ENCODE data around the gene CCDC18. TPM values are rescaled to one million over a fixed set of nuclear protein-coding genes. Genes with fewer than 3 reads are reported as not detected.
"Not testable (repeated sequence)": the region's sequence is repeated elsewhere in the genome, so short reads cannot be mapped to it uniquely, and the experiment has no call there.

The CCDC18 gene
- total RNA-seq, 4 donors from 2014 or later: 1.4 to 4.6 (median 1.8) TPM

- WGBS: 80% methylated on average over 8 of the region's 8 CpGs
- DNase-seq (ENCODE audit: extremely low spot score): no peak
- intact Hi-C loops (cut with DNase I): no loop called here
- H3K27me3 ChIP-seq: no peaks in the 10 kb centered on the region
- H3K27ac ChIP-seq (replicated peaks in 1 of 4): no peak overlapping the region
- peaks cover 0 to 3% (median 0%) of the 10 kb centered on the region in 4 donors for H3K9me3 ChIP-seq
- no peak for TF ChIP-seq POLR2A (IDR thresholded peaks at IDR 0.05; ENCODE audit: low read depth)
- TF ChIP-seq POLR2AphosphoS5 (IDR thresholded peaks at IDR 0.05): no peak
- TF ChIP-seq CTCF (IDR thresholded peaks at IDR 0.05): no peak
- TF ChIP-seq EP300 (IDR thresholded peaks at IDR 0.05): no peak
- H3K4me1 ChIP-seq: no peaks in the 10 kb centered on the region
- H3K4me3 ChIP-seq: no peak overlapping the region
- peaks cover 0 to 9% (median 0%) of the 10 kb centered on the region in 4 donors for H3K36me3 ChIP-seq
Measured at GRCh38 chr1:93255222-93256079, 74.9 kb downstream of the CCDC18 start.

- DNase-seq (ENCODE audit: extremely low spot score): no peak
- intact Hi-C loops (cut with DNase I): no loop called here
- Histone ChIP-seq H3K9me3 (peaks cover 0 to 3% (median 0%) of the 10 kb centered on the region in 4 donors), H3K27me3 (no peaks in the 10 kb centered on the region), H3K27ac (replicated peaks in 1 of 4) (no peak overlapping the region), H3K4me1 (no peaks in the 10 kb centered on the region), H3K36me3 (peaks cover 0 to 9% (median 0%) of the 10 kb centered on the region in 4 donors), H3K4me3 (no peak overlapping the region)
- WGBS: 91% methylated on average over 2 of the region's 2 CpGs
- TF ChIP-seq POLR2A (IDR thresholded peaks at IDR 0.05; ENCODE audit: low read depth) (no peak), CTCF (IDR thresholded peaks at IDR 0.05) (no peak), EP300 (IDR thresholded peaks at IDR 0.05) (no peak), POLR2AphosphoS5 (IDR thresholded peaks at IDR 0.05) (no peak)
Measured at GRCh38 chr1:93256433-93256832, 75.9 kb downstream of the CCDC18 start.

GRCh38 chr1:93257889-93258288, 77.4 kb downstream of the CCDC18 start:
- DNase-seq (ENCODE audit: extremely low spot score): no peak
- Histone ChIP-seq H3K4me3 (no peak overlapping the region), H3K9me3 (peaks cover 0 to 5% (median 3%) of the 10 kb centered on the region in 4 donors), H3K4me1 (no peaks in the 10 kb centered on the region), H3K36me3 (peaks cover 5 to 9% (median 8%) of the 10 kb centered on the region in 4 donors), H3K27ac (replicated peaks in 1 of 4) (no peak overlapping the region), H3K27me3 (no peaks in the 10 kb centered on the region)
- TF ChIP-seq POLR2A (IDR thresholded peaks at IDR 0.05; ENCODE audit: low read depth) (no peak), CTCF (IDR thresholded peaks at IDR 0.05) (no peak), EP300 (IDR thresholded peaks at IDR 0.05) (no peak), POLR2AphosphoS5 (IDR thresholded peaks at IDR 0.05) (no peak)
- intact Hi-C loops (cut with DNase I): no loop called here

- WGBS: 93% methylated on average over 3 of the region's 3 CpGs
- H3K27ac ChIP-seq (replicated peaks in 1 of 4); intact Hi-C loops (cut with DNase I); H3K4me1 ChIP-seq; H3K9me3 ChIP-seq; DNase-seq (ENCODE audit: extremely low spot score); H3K4me3 ChIP-seq; H3K27me3 ChIP-seq: not testable (repeated sequence)
- peaks cover 4 to 15% (median 7%) of the 10 kb centered on the region in 4 donors for H3K36me3 ChIP-seq
Measured at GRCh38 chr1:93260726-93261125, 80.2 kb downstream of the CCDC18 start.

GRCh38 chr1:93262645-93263044, 82.1 kb downstream of the CCDC18 start:
- H3K4me1 ChIP-seq: no peaks in the 10 kb centered on the region
- no peaks in the 10 kb centered on the region for H3K27me3 ChIP-seq
- peaks cover 0 to 6% (median 4%) of the 10 kb centered on the region in 4 donors for H3K9me3 ChIP-seq
- peaks cover 4 to 15% (median 7%) of the 10 kb centered on the region in 4 donors for H3K36me3 ChIP-seq
- 100% methylated on average over 3 of the region's 3 CpGs for WGBS
- no peak overlapping the region for H3K27ac ChIP-seq (replicated peaks in 1 of 4)
- intact Hi-C loops (cut with DNase I): no loop called here
- no peak for DNase-seq (ENCODE audit: extremely low spot score)
- TF ChIP-seq POLR2AphosphoS5 (IDR thresholded peaks at IDR 0.05): no peak
- TF ChIP-seq POLR2A (IDR thresholded peaks at IDR 0.05; ENCODE audit: low read depth): no peak
- TF ChIP-seq EP300 (IDR thresholded peaks at IDR 0.05): no peak
- TF ChIP-seq CTCF (IDR thresholded peaks at IDR 0.05): no peak
- H3K4me3 ChIP-seq: no peak overlapping the region

- H3K9me3 ChIP-seq; H3K4me1 ChIP-seq; DNase-seq (ENCODE audit: extremely low spot score); H3K27ac ChIP-seq (replicated peaks in 1 of 4); H3K27me3 ChIP-seq; H3K4me3 ChIP-seq; intact Hi-C loops (cut with DNase I): not testable (repeated sequence)
- 100% methylated on average over 3 of the region's 3 CpGs for WGBS
- H3K36me3 ChIP-seq: peaks cover 0 to 13% (median 0%) of the 10 kb centered on the region in 4 donors
Measured at GRCh38 chr1:93268888-93269287, 88.4 kb downstream of the CCDC18 start.

- intact Hi-C loops (cut with DNase I); H3K4me3 ChIP-seq; H3K9me3 ChIP-seq; H3K4me1 ChIP-seq; H3K27me3 ChIP-seq; H3K27ac ChIP-seq (replicated peaks in 1 of 4); DNase-seq (ENCODE audit: extremely low spot score): not testable (repeated sequence)
- peaks cover 0 to 16% (median 0%) of the 10 kb centered on the region in 4 donors for H3K36me3 ChIP-seq
- 98% methylated on average over 3 of the region's 3 CpGs for WGBS
Measured at GRCh38 chr1:93275262-93275633, 94.7 kb downstream of the CCDC18 start.

All from esophagus muscularis mucosa (tissue), 4 donors.